ENCODE measurements around the gene MSL3B. TPM values are rescaled to one million over a fixed set of nuclear protein-coding genes. Genes with fewer than 3 reads are reported as not detected.

Gene MSL3B

GRCh38 chr2:233815861-233816260 is 52.3 kb downstream of the MSL3B start:
- Histone ChIP-seq H3K9me2 (ENCODE audit: insufficient read depth) (no peaks in the 10 kb centered on the region), H3K4me1 (replicated peaks; ENCODE audit: insufficient read depth) (no peaks in the 10 kb centered on the region), H3K9me3 (ENCODE audit: insufficient read depth, low read depth) (no peaks in the 10 kb centered on the region), H3K27me3 (ENCODE audit: insufficient read depth, low read depth) (no peaks in the 10 kb centered on the region), H3F3A (ENCODE audit: insufficient read depth, low read depth) (no peaks in the 10 kb centered on the region), H3K4me3 (no peak overlapping the region), H3K36me3 (ENCODE audit: low read depth) (no peaks in the 10 kb centered on the region), H3K79me2 (ENCODE audit: low read depth) (no peaks in the 10 kb centered on the region), H3K27ac (no peak overlapping the region), H2AFZ (no peak overlapping the region), H4K20me1 (ENCODE audit: insufficient read depth) (no peaks in the 10 kb centered on the region), H3K4me2 (no peak overlapping the region)
- DNase-seq, result no peak
- POLR2A ChIA-PET (ENCODE audit: unreplicated experiment), result no interaction called here
- intact Hi-C loops (cut with micrococcal nuclease; ENCODE audit: unreplicated experiment), result no loop called here
- CTCF ChIA-PET, result no interaction called here
- TF ChIP-seq CTCF (conservative IDR thresholded peaks at IDR 0.05) (no peak), EZH2 (IDR thresholded peaks at IDR 0.05; ENCODE audit: low read depth) (no peak)
- no TSS peak for BruUV-seq (replicated peaks)

Other genes with a start within 250 kb of the MSL3B start
- gene UGT1A10, start 231.9 kb downstream of the MSL3B start, total RNA-seq (2021), result not detected in 2 replicates
- not detected in 2 replicates for gene UGT1A9, start 196.5 kb downstream of the MSL3B start, total RNA-seq (2021)
- gene UGT1A7, start 186.5 kb downstream of the MSL3B start, total RNA-seq (2021), result 20.3 and 26.7 TPM in 2 replicates
- 549 and 643 TPM in 2 replicates for gene UGT1A6, start 175.5 kb downstream of the MSL3B start, total RNA-seq (2021)
- 71.3 and 91.2 TPM in 2 replicates for gene UGT1A5, start 155.5 kb downstream of the MSL3B start, total RNA-seq (2021)
- gene UGT1A4, start 149.7 kb downstream of the MSL3B start, total RNA-seq (2021), result 73.6 and 93.0 TPM in 2 replicates
- 60.3 and 67.1 TPM in 2 replicates for gene UGT1A3, start 139.3 kb downstream of the MSL3B start, total RNA-seq (2021)
- 64.8 and 70.5 TPM in 2 replicates for gene UGT1A1, start 108.1 kb downstream of the MSL3B start, total RNA-seq (2021)
- gene MROH2A, start 90.1 kb downstream of the MSL3B start, total RNA-seq (2021), result 1.4 and 2.9 TPM in 2 replicates
- 109 TPM in 2 replicates for gene HJURP, start 13.9 kb downstream of the MSL3B start, total RNA-seq (2021)
- 0.48 and 2.1 TPM in 2 replicates for gene TRPM8, start 49.0 kb upstream of the MSL3B start, total RNA-seq (2021)
- gene SPP2, start 182.3 kb upstream of the MSL3B start, total RNA-seq (2021), result not detected in 2 replicates

Data from PC-9 (cell line).